MM.1S (cell line): ENCODE measurements around the gene CTNNA3.

Source experiments
- EZH2 ChIP-seq: fragments of 300-600 bp; sonication (generic); optimal IDR thresholded peaks from 2 replicates; pipeline ENCODE3; 2017; ENCODE audit warnings: low read depth, mild to moderate bottlenecking, antibody characterized with exemption, low read length, mixed read lengths
- EZH2phosphoT487 ChIP-seq: fragments of 300-600 bp; sonication (generic); IDR thresholded peaks from 2 replicates; pipeline ENCODE4 v1.6.1; 2018; ENCODE audit warnings: antibody characterized with exemption, low read length
- TF ChIP-seq, protein P1 (sequence below): fragments of 300-600 bp; sonication (generic); IDR thresholded peaks from 2 replicates; pipeline ENCODE4 v1.5.1; 2016; ENCODE audit warnings: antibody characterized with exemption, low read length, mixed read lengths

DNA sequence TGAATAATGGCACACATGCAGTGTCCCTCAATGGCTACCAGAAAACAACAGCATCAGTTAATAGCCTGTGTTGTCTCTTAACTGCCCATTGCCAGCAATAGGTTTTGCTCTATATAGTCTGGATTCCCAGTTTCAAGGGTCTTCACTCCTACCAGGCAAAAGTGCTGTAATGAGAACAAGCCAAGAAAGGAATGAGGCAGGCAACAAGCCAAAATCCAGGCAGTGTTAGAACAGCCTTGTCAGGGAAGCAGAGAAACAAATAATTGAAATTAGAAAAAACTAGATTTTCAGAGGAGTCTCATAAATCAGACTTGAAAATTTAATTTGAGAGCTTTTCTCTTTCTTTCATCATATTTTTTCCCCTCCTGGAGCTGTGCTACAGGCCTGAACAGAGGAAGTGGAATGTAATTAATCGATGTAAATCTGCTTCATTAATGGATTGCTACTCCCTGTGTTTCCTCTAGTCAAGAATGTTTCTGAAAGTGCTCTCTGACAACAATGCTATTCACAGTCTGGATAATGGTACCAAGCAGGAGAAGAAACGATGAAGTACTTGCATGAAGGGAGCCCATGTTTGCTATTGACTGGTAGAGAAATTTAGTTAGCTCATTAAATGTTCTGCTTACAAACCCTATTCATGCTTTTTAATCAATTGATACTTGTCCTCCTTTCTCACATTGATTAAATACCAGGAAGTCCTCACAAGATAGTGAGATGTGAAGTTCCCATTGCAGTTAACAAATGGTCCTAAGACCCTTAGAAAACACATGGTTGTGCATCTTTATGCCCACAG, 972.2 kb downstream of the CTNNA3 start:
- TF ChIP-seq, protein P1, sequence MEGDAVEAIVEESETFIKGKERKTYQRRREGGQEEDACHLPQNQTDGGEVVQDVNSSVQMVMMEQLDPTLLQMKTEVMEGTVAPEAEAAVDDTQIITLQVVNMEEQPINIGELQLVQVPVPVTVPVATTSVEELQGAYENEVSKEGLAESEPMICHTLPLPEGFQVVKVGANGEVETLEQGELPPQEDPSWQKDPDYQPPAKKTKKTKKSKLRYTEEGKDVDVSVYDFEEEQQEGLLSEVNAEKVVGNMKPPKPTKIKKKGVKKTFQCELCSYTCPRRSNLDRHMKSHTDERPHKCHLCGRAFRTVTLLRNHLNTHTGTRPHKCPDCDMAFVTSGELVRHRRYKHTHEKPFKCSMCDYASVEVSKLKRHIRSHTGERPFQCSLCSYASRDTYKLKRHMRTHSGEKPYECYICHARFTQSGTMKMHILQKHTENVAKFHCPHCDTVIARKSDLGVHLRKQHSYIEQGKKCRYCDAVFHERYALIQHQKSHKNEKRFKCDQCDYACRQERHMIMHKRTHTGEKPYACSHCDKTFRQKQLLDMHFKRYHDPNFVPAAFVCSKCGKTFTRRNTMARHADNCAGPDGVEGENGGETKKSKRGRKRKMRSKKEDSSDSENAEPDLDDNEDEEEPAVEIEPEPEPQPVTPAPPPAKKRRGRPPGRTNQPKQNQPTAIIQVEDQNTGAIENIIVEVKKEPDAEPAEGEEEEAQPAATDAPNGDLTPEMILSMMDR = no peak
- TF ChIP-seq EZH2 (no peak), EZH2phosphoT487 (no peak)
